ENCODE results near the gene HK1.
A peak's percentile ranks its signal among the peaks of the same experiment; 100 is the strongest.

HK1 gene

GRCh38 chr10:69278446-69278963 is at the start of gene HK1:
TSS of gene HK1 (plus strand) at chr10:69278496.
- H3K27me3 Mint-ChIP-seq: no peaks in the 10 kb centered on the region
- ATAC-seq (ENCODE audit: low read depth): no peak
- peaks cover 19% of the 10 kb centered on the region for H3K4me1 Mint-ChIP-seq
- H3K27ac Mint-ChIP-seq: peak within 1 kb of the TSS; percentile 23
- DNase-seq (ENCODE audit: low spot score in 2 of 2): no peak
- H3K4me3 Mint-ChIP-seq: peak within 1 kb of the TSS; percentile 46
- H3K9me3 Mint-ChIP-seq: no peaks in the 10 kb centered on the region
- no peaks in the 10 kb centered on the region for H3K36me3 Mint-ChIP-seq

- H3K9me3 Mint-ChIP-seq: no peaks in the 10 kb centered on the region
- H3K27ac Mint-ChIP-seq: peak overlapping the region; percentile 84
- H3K36me3 Mint-ChIP-seq: no peaks in the 10 kb centered on the region
- no peak for DNase-seq (ENCODE audit: low spot score in 2 of 2)
- no peak for ATAC-seq (ENCODE audit: low read depth)
- H3K4me3 Mint-ChIP-seq: peak overlapping the region; percentile 89
- peaks cover 34% of the 10 kb centered on the region for H3K4me1 Mint-ChIP-seq
- H3K27me3 Mint-ChIP-seq: no peaks in the 10 kb centered on the region
These were observed 48.7 kb upstream of the HK1 start for GRCh38 chr10:69229616-69229916.

- H3K36me3 Mint-ChIP-seq: no peaks in the 10 kb centered on the region
- no peak for ATAC-seq (ENCODE audit: low read depth)
- no peak for DNase-seq (ENCODE audit: low spot score in 2 of 2)
- no peaks in the 10 kb centered on the region for H3K27me3 Mint-ChIP-seq
- peaks cover 30% of the 10 kb centered on the region for H3K4me1 Mint-ChIP-seq
- H3K4me3 Mint-ChIP-seq: no peak overlapping the region
- peak overlapping the region; percentile 84 for H3K27ac Mint-ChIP-seq
- H3K9me3 Mint-ChIP-seq: no peaks in the 10 kb centered on the region
These were observed 48.2 kb upstream of the HK1 start for GRCh38 chr10:69230128-69230527.

- Mint-ChIP-seq H3K27me3 (no peaks in the 10 kb centered on the region), H3K9me3 (no peaks in the 10 kb centered on the region), H3K27ac (no peak overlapping the region), H3K4me3 (no peak overlapping the region), H3K4me1 (peaks cover 24% of the 10 kb centered on the region), H3K36me3 (no peaks in the 10 kb centered on the region)
- DNase-seq (ENCODE audit: low spot score in 2 of 2) (no peak), ATAC-seq (ENCODE audit: low read depth) (no peak)
These were observed 46.0 kb upstream of the HK1 start for GRCh38 chr10:69232252-69232651.

- H3K36me3 Mint-ChIP-seq: no peaks in the 10 kb centered on the region
- no peak for DNase-seq (ENCODE audit: low spot score in 2 of 2)
- H3K4me1 Mint-ChIP-seq: peaks cover 22% of the 10 kb centered on the region
- no peaks in the 10 kb centered on the region for H3K27me3 Mint-ChIP-seq
- no peak overlapping the region for H3K4me3 Mint-ChIP-seq
- peak overlapping the region; percentile 76 for H3K27ac Mint-ChIP-seq
- no peak for ATAC-seq (ENCODE audit: low read depth)
- no peaks in the 10 kb centered on the region for H3K9me3 Mint-ChIP-seq
These were observed 45.4 kb upstream of the HK1 start for GRCh38 chr10:69232736-69233480.

- no peaks in the 10 kb centered on the region for H3K36me3 Mint-ChIP-seq
These were observed 43.8 kb upstream of the HK1 start for GRCh38 chr10:69234447-69234846.

GRCh38 chr10:69237528-69238159 is 40.7 kb upstream of the HK1 start:
- Mint-ChIP-seq H3K27me3 (no peaks in the 10 kb centered on the region), H3K36me3 (no peaks in the 10 kb centered on the region), H3K4me3 (no peak overlapping the region), H3K27ac (no peak overlapping the region), H3K9me3 (no peaks in the 10 kb centered on the region), H3K4me1 (peaks cover 3% of the 10 kb centered on the region)
- ATAC-seq (ENCODE audit: low read depth): peak; percentile 100
- DNase-seq (ENCODE audit: low spot score in 2 of 2): peak; percentile 86 to 87

More at GRCh38 chr10:69234447-69234846, 43.8 kb upstream of the HK1 start:
- Mint-ChIP-seq H3K27me3 (no peaks in the 10 kb centered on the region), H3K9me3 (no peaks in the 10 kb centered on the region), H3K4me3 (no peak overlapping the region), H3K4me1 (peaks cover 12% of the 10 kb centered on the region), H3K27ac (no peak overlapping the region)
- ATAC-seq (ENCODE audit: low read depth) (no peak), DNase-seq (ENCODE audit: low spot score in 2 of 2) (no peak)

- Mint-ChIP-seq H3K27me3 (no peaks in the 10 kb centered on the region), H3K36me3 (no peaks in the 10 kb centered on the region), H3K4me3 (no peak overlapping the region), H3K27ac (no peak overlapping the region), H3K4me1 (peaks cover 3% of the 10 kb centered on the region), H3K9me3 (no peaks in the 10 kb centered on the region)
- ATAC-seq (ENCODE audit: low read depth): no peak
- DNase-seq (ENCODE audit: low spot score in 2 of 2): no peak
These were observed 39.2 kb upstream of the HK1 start for GRCh38 chr10:69239136-69239535.

GRCh38 chr10:69239816-69240434 is 38.4 kb upstream of the HK1 start:
- H3K27ac Mint-ChIP-seq: no peak overlapping the region
- H3K27me3 Mint-ChIP-seq: no peaks in the 10 kb centered on the region
- DNase-seq (ENCODE audit: low spot score in 2 of 2) (no peak), ATAC-seq (ENCODE audit: low read depth) (no peak)
- no peaks in the 10 kb centered on the region for H3K9me3 Mint-ChIP-seq
- no peak overlapping the region for H3K4me3 Mint-ChIP-seq
- H3K36me3 Mint-ChIP-seq: no peaks in the 10 kb centered on the region
- H3K4me1 Mint-ChIP-seq: peaks cover 3% of the 10 kb centered on the region

- no peak overlapping the region for H3K27ac Mint-ChIP-seq
- no peaks in the 10 kb centered on the region for H3K36me3 Mint-ChIP-seq
- ATAC-seq (ENCODE audit: low read depth): no peak
- DNase-seq (ENCODE audit: low spot score in 2 of 2): no peak
- no peaks in the 10 kb centered on the region for H3K9me3 Mint-ChIP-seq
- H3K4me3 Mint-ChIP-seq: no peak overlapping the region
- no peaks in the 10 kb centered on the region for H3K27me3 Mint-ChIP-seq
- peaks cover 3% of the 10 kb centered on the region for H3K4me1 Mint-ChIP-seq
These were observed 37.8 kb upstream of the HK1 start for GRCh38 chr10:69240455-69240854.

GRCh38 chr10:69241575-69241974 is 36.7 kb upstream of the HK1 start:
- Mint-ChIP-seq H3K36me3 (no peaks in the 10 kb centered on the region), H3K9me3 (no peaks in the 10 kb centered on the region), H3K4me1 (peaks cover 3% of the 10 kb centered on the region), H3K27ac (no peak overlapping the region), H3K4me3 (no peak overlapping the region), H3K27me3 (no peaks in the 10 kb centered on the region)
- ATAC-seq (ENCODE audit: low read depth) (no peak), DNase-seq (ENCODE audit: low spot score in 2 of 2) (no peak)

- Mint-ChIP-seq H3K4me3 (no peak overlapping the region), H3K27me3 (no peaks in the 10 kb centered on the region), H3K9me3 (no peaks in the 10 kb centered on the region), H3K36me3 (no peaks in the 10 kb centered on the region), H3K27ac (no peak overlapping the region), H3K4me1 (peaks cover 3% of the 10 kb centered on the region)
- DNase-seq (ENCODE audit: low spot score in 2 of 2) (no peak), ATAC-seq (ENCODE audit: low read depth) (no peak)
These were observed 36.0 kb upstream of the HK1 start for GRCh38 chr10:69242040-69242851.

GRCh38 chr10:69242852-69243212 is 35.5 kb upstream of the HK1 start:
- H3K36me3 Mint-ChIP-seq: no peaks in the 10 kb centered on the region
- H3K4me3 Mint-ChIP-seq: no peak overlapping the region
- no peak overlapping the region for H3K27ac Mint-ChIP-seq
- H3K4me1 Mint-ChIP-seq: no peaks in the 10 kb centered on the region
- no peaks in the 10 kb centered on the region for H3K9me3 Mint-ChIP-seq
- no peak for DNase-seq (ENCODE audit: low spot score in 2 of 2)
- no peak for ATAC-seq (ENCODE audit: low read depth)
- no peaks in the 10 kb centered on the region for H3K27me3 Mint-ChIP-seq

- H3K36me3 Mint-ChIP-seq: no peaks in the 10 kb centered on the region
- H3K4me3 Mint-ChIP-seq: no peak overlapping the region
- H3K4me1 Mint-ChIP-seq: no peaks in the 10 kb centered on the region
- H3K27me3 Mint-ChIP-seq: no peaks in the 10 kb centered on the region
- no peak overlapping the region for H3K27ac Mint-ChIP-seq
- no peaks in the 10 kb centered on the region for H3K9me3 Mint-ChIP-seq
- DNase-seq (ENCODE audit: low spot score in 2 of 2) (no peak), ATAC-seq (ENCODE audit: low read depth) (no peak)
These were observed 34.5 kb upstream of the HK1 start for GRCh38 chr10:69243817-69244216.

All from memory B cell (primary cell).